Measurements from ENCODE around the gene C1QTNF2. TPM values are rescaled to one million over a fixed set of nuclear protein-coding genes. Genes with fewer than 3 reads are reported as not detected.

C1QTNF2 gene
- total RNA-seq, 1 donor from 2014 or later, result not detected

GRCh38 chr5:160387445-160387844 lies 17.0 kb upstream of the C1QTNF2 start:
- Histone ChIP-seq H3K36me3 (ENCODE audit: control insufficient read depth, insufficient read depth, low read length) (no peaks in the 10 kb centered on the region), H3K27me3 (ENCODE audit: control insufficient read depth, insufficient read depth, low read length) (no peaks in the 10 kb centered on the region), H3K4me3 (ENCODE audit: low read depth, low read length) (no peak overlapping the region)
- DNase-seq (ENCODE audit: low read depth) (no peak), FAIRE-seq (no peak)
- TF ChIP-seq, protein P1, sequence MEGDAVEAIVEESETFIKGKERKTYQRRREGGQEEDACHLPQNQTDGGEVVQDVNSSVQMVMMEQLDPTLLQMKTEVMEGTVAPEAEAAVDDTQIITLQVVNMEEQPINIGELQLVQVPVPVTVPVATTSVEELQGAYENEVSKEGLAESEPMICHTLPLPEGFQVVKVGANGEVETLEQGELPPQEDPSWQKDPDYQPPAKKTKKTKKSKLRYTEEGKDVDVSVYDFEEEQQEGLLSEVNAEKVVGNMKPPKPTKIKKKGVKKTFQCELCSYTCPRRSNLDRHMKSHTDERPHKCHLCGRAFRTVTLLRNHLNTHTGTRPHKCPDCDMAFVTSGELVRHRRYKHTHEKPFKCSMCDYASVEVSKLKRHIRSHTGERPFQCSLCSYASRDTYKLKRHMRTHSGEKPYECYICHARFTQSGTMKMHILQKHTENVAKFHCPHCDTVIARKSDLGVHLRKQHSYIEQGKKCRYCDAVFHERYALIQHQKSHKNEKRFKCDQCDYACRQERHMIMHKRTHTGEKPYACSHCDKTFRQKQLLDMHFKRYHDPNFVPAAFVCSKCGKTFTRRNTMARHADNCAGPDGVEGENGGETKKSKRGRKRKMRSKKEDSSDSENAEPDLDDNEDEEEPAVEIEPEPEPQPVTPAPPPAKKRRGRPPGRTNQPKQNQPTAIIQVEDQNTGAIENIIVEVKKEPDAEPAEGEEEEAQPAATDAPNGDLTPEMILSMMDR (IDR thresholded peaks at IDR 0.05; ENCODE audit: insufficient read depth, low read length, severe bottlenecking), result no peak

GRCh38 chr5:160385496-160385895 lies 15.1 kb upstream of the C1QTNF2 start:
- Histone ChIP-seq H3K4me3 (ENCODE audit: low read depth, low read length) (no peak overlapping the region), H3K36me3 (ENCODE audit: control insufficient read depth, insufficient read depth, low read length) (no peaks in the 10 kb centered on the region), H3K27me3 (ENCODE audit: control insufficient read depth, insufficient read depth, low read length) (peaks cover 2% of the 10 kb centered on the region)
- TF ChIP-seq, protein P1 (IDR thresholded peaks at IDR 0.05; ENCODE audit: insufficient read depth, low read length, severe bottlenecking), result no peak
- DNase-seq (ENCODE audit: low read depth), result no peak
- no peak for FAIRE-seq

GRCh38 chr5:160384681-160385080 lies 14.3 kb upstream of the C1QTNF2 start:
- FAIRE-seq (no peak), DNase-seq (ENCODE audit: low read depth) (no peak)
- TF ChIP-seq, protein P1 (IDR thresholded peaks at IDR 0.05; ENCODE audit: insufficient read depth, low read length, severe bottlenecking), result no peak
- H3K4me3 ChIP-seq (ENCODE audit: low read depth, low read length), result no peak overlapping the region
- H3K36me3 ChIP-seq (ENCODE audit: control insufficient read depth, insufficient read depth, low read length), result no peaks in the 10 kb centered on the region
- peaks cover 2% of the 10 kb centered on the region for H3K27me3 ChIP-seq (ENCODE audit: control insufficient read depth, insufficient read depth, low read length)

GRCh38 chr5:160382346-160382745 lies 11.9 kb upstream of the C1QTNF2 start:
- TF ChIP-seq, protein P1 (IDR thresholded peaks at IDR 0.05; ENCODE audit: insufficient read depth, low read length, severe bottlenecking), result no peak
- H3K27me3 ChIP-seq (ENCODE audit: control insufficient read depth, insufficient read depth, low read length), result peaks cover 2% of the 10 kb centered on the region
- H3K4me3 ChIP-seq (ENCODE audit: low read depth, low read length), result no peak overlapping the region
- DNase-seq (ENCODE audit: low read depth) (no peak), FAIRE-seq (no peak)
- H3K36me3 ChIP-seq (ENCODE audit: control insufficient read depth, insufficient read depth, low read length), result no peaks in the 10 kb centered on the region

GRCh38 chr5:160380041-160380440 lies 9.6 kb upstream of the C1QTNF2 start:
- no peak overlapping the region for H3K4me3 ChIP-seq (ENCODE audit: low read depth, low read length)
- peaks cover 2% of the 10 kb centered on the region for H3K27me3 ChIP-seq (ENCODE audit: control insufficient read depth, insufficient read depth, low read length)
- FAIRE-seq (no peak), DNase-seq (ENCODE audit: low read depth) (no peak)
- no peaks in the 10 kb centered on the region for H3K36me3 ChIP-seq (ENCODE audit: control insufficient read depth, insufficient read depth, low read length)
- TF ChIP-seq, protein P1 (IDR thresholded peaks at IDR 0.05; ENCODE audit: insufficient read depth, low read length, severe bottlenecking), result no peak

GRCh38 chr5:160379511-160379910 lies 9.1 kb upstream of the C1QTNF2 start:
- TF ChIP-seq, protein P1 (IDR thresholded peaks at IDR 0.05; ENCODE audit: insufficient read depth, low read length, severe bottlenecking), result no peak
- FAIRE-seq (no peak), DNase-seq (ENCODE audit: low read depth) (no peak)
- peaks cover 2% of the 10 kb centered on the region for H3K27me3 ChIP-seq (ENCODE audit: control insufficient read depth, insufficient read depth, low read length)
- no peaks in the 10 kb centered on the region for H3K36me3 ChIP-seq (ENCODE audit: control insufficient read depth, insufficient read depth, low read length)
- no peak overlapping the region for H3K4me3 ChIP-seq (ENCODE audit: low read depth, low read length)
